Measurements from ENCODE around the gene MAN1A1. TPM values are rescaled to one million over a fixed set of nuclear protein-coding genes. Genes with fewer than 3 reads are reported as not detected.

Gene MAN1A1
- total and polyA plus RNA-seq, 7 donors = 10.2 to 143 (median 81.9) TPM

DNA sequence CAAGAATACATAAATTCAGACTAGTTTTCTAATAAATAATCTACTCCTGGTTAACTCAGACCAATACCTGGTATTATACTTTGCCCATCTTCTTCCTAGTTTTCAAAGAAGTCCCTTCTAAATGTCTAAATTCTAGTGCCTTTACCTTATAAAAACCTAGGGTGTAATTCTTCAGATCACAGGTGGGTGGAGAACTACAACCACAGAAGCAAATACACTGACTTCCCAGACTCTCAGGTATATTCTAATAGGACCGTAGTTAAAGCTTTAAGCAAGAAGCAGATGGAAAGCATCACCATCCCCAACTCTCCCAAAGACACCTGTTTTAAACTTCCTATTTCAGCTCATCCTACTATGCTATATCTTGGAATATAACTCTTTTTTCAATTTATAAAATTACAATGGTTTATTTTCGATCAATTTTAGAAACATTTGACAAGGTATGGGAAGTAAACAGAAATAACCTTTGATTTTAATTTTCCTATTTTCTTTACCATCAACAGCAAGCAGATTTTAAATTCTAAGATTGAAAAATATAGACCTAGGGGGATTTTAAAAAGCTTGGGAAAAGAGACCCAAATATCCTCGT lies 15.8 kb downstream of the MAN1A1 start:
- peaks cover 0 to 4% (median 0%) of the 10 kb centered on the region in 4 donors for H3K36me3 ChIP-seq
- no peaks in the 10 kb centered on the region for H3K27me3 ChIP-seq
- H3K4me3 ChIP-seq = no peak overlapping the region
- no peaks in the 10 kb centered on the region for H3K9me3 ChIP-seq
- H3K4me1 ChIP-seq = peaks cover 0 to 63% (median 43%) of the 10 kb centered on the region in 4 donors
- DNase-seq = no peak
- TF ChIP-seq EP300 (IDR thresholded peaks at IDR 0.05) (no peak), CTCF (IDR thresholded peaks at IDR 0.05) (peak in 3 of 4 experiments; percentile 19 to 27 (median 20)), POLR2AphosphoS5 (IDR thresholded peaks at IDR 0.05) (no peak), POLR2A (IDR thresholded peaks at IDR 0.05) (no peak)
- 72 to 79% methylated on average over 3 of the region's 3 CpGs for WGBS, 2 donors
- no peak overlapping the region for H3K27ac ChIP-seq
- intact Hi-C loops (cut with DNase I) = no loop called here

- intact Hi-C loops (cut with DNase I) = no loop called here
- DNase-seq = no peak
- WGBS, 2 donors = 91 to 94% methylated on average over 5 of the region's 5 CpGs
- Histone ChIP-seq H3K4me1 (peaks cover 0 to 63% (median 43%) of the 10 kb centered on the region in 4 donors), H3K9me3 (no peaks in the 10 kb centered on the region), H3K27me3 (no peaks in the 10 kb centered on the region), H3K36me3 (peaks cover 0 to 4% (median 0%) of the 10 kb centered on the region in 4 donors), H3K4me3 (no peak overlapping the region), H3K27ac (no peak overlapping the region)
- TF ChIP-seq EP300 (IDR thresholded peaks at IDR 0.05) = no peak
Observed at GRCh38 chr6:119333063-119333609, 16.4 kb downstream of the MAN1A1 start.

DNA sequence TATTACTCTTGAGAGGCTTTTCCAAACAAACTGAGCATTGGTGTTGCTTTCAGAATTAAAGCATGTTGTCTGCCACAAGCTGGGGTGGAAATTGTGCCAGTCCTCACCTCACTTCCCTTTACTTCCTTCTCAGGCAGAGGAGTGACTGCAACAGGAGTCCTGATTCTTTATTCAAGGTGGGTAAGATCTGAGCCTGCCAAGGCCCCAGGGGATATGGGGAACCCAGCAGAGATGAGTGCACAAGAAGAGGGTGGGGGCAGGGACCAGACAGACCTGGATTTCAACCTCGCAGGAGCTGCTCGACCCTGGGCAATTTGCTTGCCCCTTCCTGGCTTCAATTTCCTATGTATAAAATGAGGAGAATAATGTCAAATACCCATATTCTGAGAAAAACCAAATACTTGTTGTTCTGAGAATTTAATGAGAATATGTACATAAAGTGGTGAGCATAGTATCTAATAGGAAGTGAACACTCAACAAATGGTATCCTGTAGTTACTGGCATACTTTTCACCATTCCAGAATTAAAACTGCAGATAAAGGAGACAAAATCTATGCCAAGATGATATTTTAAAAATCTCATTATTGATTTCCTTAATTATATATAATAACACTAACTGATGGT lies 17.8 kb downstream of the MAN1A1 start:
- no peaks in the 10 kb centered on the region for H3K9me3 ChIP-seq
- H3K4me1 ChIP-seq = peaks cover 0 to 57% (median 39%) of the 10 kb centered on the region in 4 donors
- TF ChIP-seq EP300 (IDR thresholded peaks at IDR 0.05) (no peak), CTCF (IDR thresholded peaks at IDR 0.05) (no peak), POLR2A (IDR thresholded peaks at IDR 0.05) (no peak)
- 59 to 72% methylated on average over 2 of the region's 2 CpGs for WGBS, 2 donors
- DNase-seq = no peak
- H3K4me3 ChIP-seq = no peak overlapping the region
- H3K27ac ChIP-seq = no peak overlapping the region
- H3K36me3 ChIP-seq = peaks cover 0 to 4% (median 2%) of the 10 kb centered on the region in 4 donors
- intact Hi-C loops (cut with DNase I) = no loop called here
- no peaks in the 10 kb centered on the region for H3K27me3 ChIP-seq

- peaks cover 0 to 4% (median 2%) of the 10 kb centered on the region in 4 donors for H3K36me3 ChIP-seq
- no peaks in the 10 kb centered on the region for H3K27me3 ChIP-seq
- H3K4me1 ChIP-seq = peaks cover 0 to 45% (median 31%) of the 10 kb centered on the region in 4 donors
- no peak overlapping the region for H3K4me3 ChIP-seq
- WGBS, 2 donors = 86 to 91% methylated on average over 4 of the region's 4 CpGs
- no peak for DNase-seq
- H3K27ac ChIP-seq = no peak overlapping the region
- intact Hi-C loops (cut with DNase I) = no loop called here
- TF ChIP-seq CTCF (IDR thresholded peaks at IDR 0.05) = no peak
- no peak for TF ChIP-seq POLR2AphosphoS5 (IDR thresholded peaks at IDR 0.05)
- no peak for TF ChIP-seq EP300 (IDR thresholded peaks at IDR 0.05)
- TF ChIP-seq POLR2A (IDR thresholded peaks at IDR 0.05) = no peak
- H3K9me3 ChIP-seq = no peaks in the 10 kb centered on the region
Observed at GRCh38 chr6:119330520-119331113, 18.9 kb downstream of the MAN1A1 start.

- Histone ChIP-seq H3K27me3 (no peaks in the 10 kb centered on the region), H3K4me1 (peaks cover 0 to 39% (median 27%) of the 10 kb centered on the region in 4 donors), H3K9me3 (no peaks in the 10 kb centered on the region), H3K27ac (no peak overlapping the region), H3K36me3 (peaks cover 0 to 4% (median 2%) of the 10 kb centered on the region in 4 donors), H3K4me3 (no peak overlapping the region)
- TF ChIP-seq CTCF (IDR thresholded peaks at IDR 0.05) = no peak
- TF ChIP-seq POLR2AphosphoS5 (IDR thresholded peaks at IDR 0.05) = no peak
- TF ChIP-seq POLR2A (IDR thresholded peaks at IDR 0.05) = no peak
- no peak for TF ChIP-seq EP300 (IDR thresholded peaks at IDR 0.05)
- intact Hi-C loops (cut with DNase I) = loop anchor here (5.0 kb wide), 1 partner anchor 197 kb away; no protein-coding TSS in a partner anchor
- DNase-seq = no peak
Observed at GRCh38 chr6:119329794-119330180, 19.8 kb downstream of the MAN1A1 start.

Measured in sigmoid colon (tissue), 7 donors.